ENCODE data around the gene OXSR1. TPM values are rescaled to one million over a fixed set of nuclear protein-coding genes. Genes with fewer than 3 reads are reported as not detected.

The OXSR1 gene
- total and polyA plus RNA-seq, 10 of the 15 experiments (the other 5 are each of a cell fraction or from before 2014, with no cell fraction given): 12.4 to 54.6 (median 35.7) TPM

DNA sequence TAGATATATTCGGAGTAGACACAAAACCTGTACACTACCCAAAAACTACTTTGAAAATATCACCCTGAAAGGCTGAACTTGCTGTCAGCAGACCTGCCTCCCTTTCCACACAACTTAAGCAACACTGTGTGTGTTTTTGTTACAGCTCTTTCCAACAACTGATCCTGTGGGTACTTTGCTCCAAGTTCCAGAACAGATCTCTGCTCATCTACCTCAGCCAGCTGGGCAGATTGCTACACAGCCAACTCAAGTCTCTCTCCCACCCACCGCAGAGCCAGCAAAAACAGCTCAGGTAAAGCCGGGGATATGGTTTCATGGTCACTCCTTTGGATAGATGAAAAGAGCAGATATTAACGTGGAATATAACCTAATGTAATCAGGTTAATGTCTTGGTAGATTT, 80.6 kb downstream of the OXSR1 start:
- no peak for ATAC-seq

More for the DNA sequence above, 80.6 kb downstream of the OXSR1 start:
- H3K4me3 ChIP-seq: no peak overlapping the region
- H3K79me2 ChIP-seq (ENCODE audit: control insufficient read depth, insufficient read depth, low read length): no peaks in the 10 kb centered on the region
- no peak overlapping the region for H3K27ac ChIP-seq (ENCODE audit: control insufficient read depth, insufficient read depth)
- ChIA-PET SMC1A (ENCODE audit: uncharacterized antibody, unreplicated experiment) (interaction anchor here (1.5 kb wide), 1 partner anchor 36 kb away, joined by 4 read pairs; the partner anchor contains the start of gene SLC22A14), POLR2A (no interaction called here), RAD21 (ENCODE audit: unreplicated experiment) (no interaction called here), CTCF (interaction anchor here (0.6 to 1.3 kb wide), 2 partner anchors 9 to 41 kb away, joined by 3 read pairs; no protein-coding TSS in a partner anchor)
- H3K4me1 ChIP-seq (ENCODE audit: control insufficient read depth, insufficient read depth, low read length): no peaks in the 10 kb centered on the region
- TF ChIP-seq ZNF592 (IDR thresholded peaks at IDR 0.05): no peak
- no peak for TF ChIP-seq NFXL1 (IDR thresholded peaks at IDR 0.05; ENCODE audit: borderline replicate concordance)
- TF ChIP-seq CBX3 (IDR thresholded peaks at IDR 0.05; ENCODE audit: borderline replicate concordance, low read depth): no peak
- TF ChIP-seq, protein P1, sequence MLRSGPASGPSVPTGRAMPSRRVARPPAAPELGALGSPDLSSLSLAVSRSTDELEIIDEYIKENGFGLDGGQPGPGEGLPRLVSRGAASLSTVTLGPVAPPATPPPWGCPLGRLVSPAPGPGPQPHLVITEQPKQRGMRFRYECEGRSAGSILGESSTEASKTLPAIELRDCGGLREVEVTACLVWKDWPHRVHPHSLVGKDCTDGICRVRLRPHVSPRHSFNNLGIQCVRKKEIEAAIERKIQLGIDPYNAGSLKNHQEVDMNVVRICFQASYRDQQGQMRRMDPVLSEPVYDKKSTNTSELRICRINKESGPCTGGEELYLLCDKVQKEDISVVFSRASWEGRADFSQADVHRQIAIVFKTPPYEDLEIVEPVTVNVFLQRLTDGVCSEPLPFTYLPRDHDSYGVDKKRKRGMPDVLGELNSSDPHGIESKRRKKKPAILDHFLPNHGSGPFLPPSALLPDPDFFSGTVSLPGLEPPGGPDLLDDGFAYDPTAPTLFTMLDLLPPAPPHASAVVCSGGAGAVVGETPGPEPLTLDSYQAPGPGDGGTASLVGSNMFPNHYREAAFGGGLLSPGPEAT (IDR thresholded peaks at IDR 0.05; ENCODE audit: low read depth): no peak
- TF ChIP-seq CREM (IDR thresholded peaks at IDR 0.05; ENCODE audit: low read depth): no peak
- no peak for TF ChIP-seq HDGF (IDR thresholded peaks at IDR 0.05)
- no peak for TF ChIP-seq JUNB (IDR thresholded peaks at IDR 0.05)
- TF ChIP-seq ZNF384 (IDR thresholded peaks at IDR 0.05; ENCODE audit: borderline replicate concordance, low read depth, low read length): no peak
- TF ChIP-seq MEF2A (IDR thresholded peaks at IDR 0.05; ENCODE audit: insufficient read depth, low read depth, low read length): no peak
- no peak overlapping the region for H3K4me2 ChIP-seq (ENCODE audit: control insufficient read depth, insufficient read depth)
- DNase-seq (ENCODE audit: low read depth, low spot score) (no peak), FAIRE-seq (no peak)
- intact Hi-C loops (cut with micrococcal nuclease; ENCODE audit: unreplicated experiment): no loop called here
- in situ Hi-C loops (cut with MboI): no loop called here
- WGBS (ENCODE audit: insufficient coverage, insufficient replicate concordance, low lambda C conversion rate, missing lambda C conversion rate): 98% methylated on average over 4 of the region's 4 CpGs
- no peak overlapping the region for H3K9ac ChIP-seq (ENCODE audit: control insufficient read depth, insufficient read depth, low read length)
- H3K27me3 ChIP-seq (replicated peaks in 1 of 2; ENCODE audit: control insufficient read depth in 2 of 2, insufficient read depth in 2 of 2, low read length in 1 of 2): no peaks in the 10 kb centered on the region
- BruUV-seq (replicated peaks): no TSS peak
- H3K9me3 ChIP-seq (replicated peaks; ENCODE audit: control insufficient read depth, insufficient read depth, low read length): no peaks in the 10 kb centered on the region
- H3K36me3 ChIP-seq (ENCODE audit: control insufficient read depth in 2 of 2, insufficient read depth in 2 of 2, low read length in 1 of 2): peaks cover 2 to 12% of the 10 kb centered on the region in 2 experiments
- H2AFZ ChIP-seq (ENCODE audit: control insufficient read depth, low read depth, low read length): no peak overlapping the region
- H4K20me1 ChIP-seq (ENCODE audit: control insufficient read depth, insufficient read depth): no peaks in the 10 kb centered on the region

All from GM12878 (cell line).